Keratinocyte (primary cell): Measurements from ENCODE around the gene RGS6. TPM values are rescaled to one million over a fixed set of nuclear protein-coding genes. Genes with fewer than 3 reads are reported as not detected.

Experiments used
- DNase-seq: peaks from one replicate; pipeline ENCODE4 v3.0.0-alpha.2; 2011; ENCODE audit warnings: low read depth, missing footprints, low spot score
- FAIRE-seq: peaks from 2 replicates; lab custom pipeline; 2011; peaks lifted over from hg19 to GRCh38; lab: Jason Lieb, UNC
- H2AFZ ChIP-seq: 2 replicates; pipeline ENCODE4 v1.6.0; 2012; ENCODE audit warnings: low read length, control low read depth, inconsistent platforms; ENCODE audit not compliant: control insufficient read depth
- H3K27ac ChIP-seq: 2 replicates; pipeline ENCODE4 v1.5.1; 2011; ENCODE audit warnings: low read length; ENCODE audit not compliant: control insufficient read depth, insufficient read depth
- H3K27me3 ChIP-seq: 3 replicates; pipeline ENCODE4 v1.6.0; 2011; ENCODE audit warnings: low read length; ENCODE audit not compliant: control insufficient read depth, insufficient read depth; ENCODE audit errors: extremely low read depth
- H3K36me3 ChIP-seq, 2 experiments: 2 replicates in 1 of 2; 3 replicates in 1 of 2; pipeline ENCODE4 v1.5.1; 2011; ENCODE audit warnings: low read length in 2 of 2, mild to moderate bottlenecking in 1 of 2; ENCODE audit not compliant: control insufficient read depth in 2 of 2, insufficient read depth in 2 of 2; ENCODE audit errors: extremely low read depth in 1 of 2
- H3K4me1 ChIP-seq: 3 replicates; pipeline ENCODE4 v1.5.1; 2011; ENCODE audit warnings: low read length; ENCODE audit not compliant: control insufficient read depth, insufficient read depth; ENCODE audit errors: extremely low read depth
- H3K4me2 ChIP-seq: 3 replicates; pipeline ENCODE4 v1.6.0; 2011; ENCODE audit warnings: low read depth, low read length; ENCODE audit not compliant: control insufficient read depth, insufficient read depth; ENCODE audit errors: extremely low read depth
- H3K4me3 ChIP-seq, 3 experiments: fragments of 200-600 bp in 1 of 3; sonication (generic) in 1 of 3; 2 replicates in 2 of 3; 3 replicates in 1 of 3; pipeline ENCODE4 v1.5.1; 2011 to 2016; ENCODE audit warnings: low read length in 3 of 3, mild to moderate bottlenecking in 3 of 3, control low read depth in 2 of 3, inconsistent platforms in 1 of 3, low read depth in 1 of 3, mixed read lengths in 1 of 3, mixed run types in 1 of 3, moderate library complexity in 1 of 3; ENCODE audit not compliant: control insufficient read depth in 2 of 3, insufficient read depth in 2 of 3; ENCODE audit errors: extremely low read depth in 1 of 3
- H3K79me2 ChIP-seq: 2 replicates; pipeline ENCODE4 v1.6.0; 2012; ENCODE audit warnings: low read length; ENCODE audit not compliant: control insufficient read depth, insufficient read depth
- H3K9ac ChIP-seq: 3 replicates; pipeline ENCODE4 v1.6.0; 2011; ENCODE audit warnings: low read length; ENCODE audit not compliant: control insufficient read depth, insufficient read depth; ENCODE audit errors: extremely low read depth
- H3K9me1 ChIP-seq: 3 replicates; pipeline ENCODE4 v1.6.0; 2011; ENCODE audit warnings: low read length; ENCODE audit not compliant: control insufficient read depth, insufficient read depth; ENCODE audit errors: extremely low read depth
- H3K9me3 ChIP-seq: 2 replicates; pipeline ENCODE4 v1.5.1; 2012; ENCODE audit warnings: low read depth, low read length; ENCODE audit not compliant: control insufficient read depth
- H4K20me1 ChIP-seq: 3 replicates; pipeline ENCODE4 v1.6.0; 2011; ENCODE audit warnings: low read length; ENCODE audit not compliant: control insufficient read depth, insufficient read depth; ENCODE audit errors: extremely low read depth
- EZH2 ChIP-seq: IDR thresholded peaks from one replicate; pipeline ENCODE4 v1.6.1; 2012; ENCODE audit warnings: inconsistent platforms, mild to moderate bottlenecking, low read length, moderate library complexity
- dilution Hi-C: fragments of 300-500 bp; cut with MboI; formaldehyde crosslinking; loops from one replicate; pipeline ENCODE4 v1.7.0; 2020; ENCODE audit warnings: low sequenced_read_pairs; ENCODE audit not compliant: extremely low pct_ligation_motif_present
- polyA plus RNA-seq, 5 experiments: library from polyadenylated mRNA; depleted of rRNA in 3 of 5; stranded (reverse) in 3 of 5; stranded (forward) in 1 of 5; unstranded in 1 of 5; fragments of >200 nt; gene quantifications; 1 replicate in 1 of 5; 2 replicates in 3 of 5; 3 replicates in 1 of 5; pipeline versions ENCODE4 v1.2.1 to v1.2.3, GENCODE V29; 2011 to 2012; ENCODE audit warnings: missing spikeins in 2 of 5, low read depth in 1 of 5, low replicate concordance in 1 of 5
- TF ChIP-seq, protein P1 (sequence below), 3 experiments: IDR thresholded peaks in 1 of 3; conservative IDR thresholded peaks in 1 of 3; optimal IDR thresholded peaks in 1 of 3; 2 replicates in 2 of 3; 3 replicates in 1 of 3; pipeline versions ENCODE3 to v1.5.1; 2011; ENCODE audit warnings: low read length in 3 of 3, mild to moderate bottlenecking in 3 of 3, moderate library complexity in 2 of 3, control low read depth in 1 of 3, inconsistent platforms in 1 of 3; ENCODE audit not compliant: insufficient read depth in 2 of 3; ENCODE audit errors: extremely low read depth in 1 of 3

The RGS6 gene
- polyA plus RNA-seq, 1 donor (not counting 4 experiments of a cell fraction or from before 2014, with no cell fraction given), result not detected

GRCh38 chr14:72439707-72440106 is 507.5 kb downstream of the RGS6 start:
- no peak for FAIRE-seq
- Histone ChIP-seq H3K27me3 (no peaks in the 10 kb centered on the region), H2AFZ (no peak overlapping the region), H3K9me3 (no peaks in the 10 kb centered on the region), H3K4me3 (no peak overlapping the region), H3K4me2 (no peak overlapping the region), H3K9me1 (no peaks in the 10 kb centered on the region), H3K27ac (no peak overlapping the region), H3K79me2 (no peaks in the 10 kb centered on the region), H3K36me3 (no peaks in the 10 kb centered on the region), H3K9ac (no peak overlapping the region), H4K20me1 (no peaks in the 10 kb centered on the region), H3K4me1 (no peaks in the 10 kb centered on the region)
- no peak for DNase-seq
- TF ChIP-seq, protein P1, sequence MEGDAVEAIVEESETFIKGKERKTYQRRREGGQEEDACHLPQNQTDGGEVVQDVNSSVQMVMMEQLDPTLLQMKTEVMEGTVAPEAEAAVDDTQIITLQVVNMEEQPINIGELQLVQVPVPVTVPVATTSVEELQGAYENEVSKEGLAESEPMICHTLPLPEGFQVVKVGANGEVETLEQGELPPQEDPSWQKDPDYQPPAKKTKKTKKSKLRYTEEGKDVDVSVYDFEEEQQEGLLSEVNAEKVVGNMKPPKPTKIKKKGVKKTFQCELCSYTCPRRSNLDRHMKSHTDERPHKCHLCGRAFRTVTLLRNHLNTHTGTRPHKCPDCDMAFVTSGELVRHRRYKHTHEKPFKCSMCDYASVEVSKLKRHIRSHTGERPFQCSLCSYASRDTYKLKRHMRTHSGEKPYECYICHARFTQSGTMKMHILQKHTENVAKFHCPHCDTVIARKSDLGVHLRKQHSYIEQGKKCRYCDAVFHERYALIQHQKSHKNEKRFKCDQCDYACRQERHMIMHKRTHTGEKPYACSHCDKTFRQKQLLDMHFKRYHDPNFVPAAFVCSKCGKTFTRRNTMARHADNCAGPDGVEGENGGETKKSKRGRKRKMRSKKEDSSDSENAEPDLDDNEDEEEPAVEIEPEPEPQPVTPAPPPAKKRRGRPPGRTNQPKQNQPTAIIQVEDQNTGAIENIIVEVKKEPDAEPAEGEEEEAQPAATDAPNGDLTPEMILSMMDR (optimal IDR thresholded peaks at IDR 0.05 in 1 of 3, IDR thresholded peaks at IDR 0.05 in 1 of 3, conservative IDR thresholded peaks at IDR 0.05 in 1 of 3; ENCODE audit: extremely low read depth in 1 of 3, insufficient read depth in 2 of 3, low read length in 3 of 3), result no peak
- TF ChIP-seq EZH2, result no peak
- dilution Hi-C loops, result no loop called here

GRCh38 chr14:72443256-72443655 is 511.0 kb downstream of the RGS6 start:
- no peak for FAIRE-seq
- TF ChIP-seq EZH2, result no peak
- TF ChIP-seq, protein P1 (optimal IDR thresholded peaks at IDR 0.05 in 1 of 3, IDR thresholded peaks at IDR 0.05 in 1 of 3, conservative IDR thresholded peaks at IDR 0.05 in 1 of 3; ENCODE audit: extremely low read depth in 1 of 3, insufficient read depth in 2 of 3, low read length in 3 of 3), result no peak

More at GRCh38 chr14:72443256-72443655, 511.0 kb downstream of the RGS6 start:
- Histone ChIP-seq H3K4me3 (no peak overlapping the region), H3K36me3 (no peaks in the 10 kb centered on the region), H3K79me2 (no peaks in the 10 kb centered on the region), H3K9ac (no peak overlapping the region), H4K20me1 (no peaks in the 10 kb centered on the region), H3K4me1 (no peaks in the 10 kb centered on the region), H3K27me3 (no peaks in the 10 kb centered on the region), H3K9me3 (no peaks in the 10 kb centered on the region), H3K27ac (no peak overlapping the region), H3K4me2 (no peak overlapping the region), H3K9me1 (no peaks in the 10 kb centered on the region), H2AFZ (no peak overlapping the region)
- no peak for DNase-seq
- dilution Hi-C loops, result no loop called here
